ENCODE data around the gene AP4M1.

AP4M1 gene

GRCh38 chr7:100101016-100101862 is at the start of gene AP4M1, which contains the start of gene MCM7:
AP4M1 (plus strand) TSS chr7:100101643; CDS start chr7:100101715, 72 bp downstream.
MCM7 (minus strand) TSS chr7:100101397; CDS start chr7:100101294, 103 bp downstream.
- peak; percentile 97 for DNase-seq

- DNase-seq = no peak
Observed at GRCh38 chr7:100053215-100053614, 48.2 kb upstream of the AP4M1 start.

- no peak for DNase-seq
Observed at GRCh38 chr7:100057006-100057405, 44.4 kb upstream of the AP4M1 start.

- DNase-seq = no peak
Observed at GRCh38 chr7:100059251-100059739, 42.1 kb upstream of the AP4M1 start.

- DNase-seq = no peak
Observed at GRCh38 chr7:100061518-100062193, 39.8 kb upstream of the AP4M1 start.

- DNase-seq = no peak
Observed at GRCh38 chr7:100063376-100063775, 38.1 kb upstream of the AP4M1 start.

- DNase-seq = no peak
Observed at GRCh38 chr7:100064162-100064561, 37.3 kb upstream of the AP4M1 start.

- no peak for DNase-seq
Observed at GRCh38 chr7:100065452-100066186, 35.8 kb upstream of the AP4M1 start.

- no peak for DNase-seq
Observed at GRCh38 chr7:100066953-100067352, 34.5 kb upstream of the AP4M1 start.

GRCh38 chr7:100069991-100070390 is 31.5 kb upstream of the AP4M1 start:
- DNase-seq = no peak

- no peak for DNase-seq
Observed at GRCh38 chr7:100071018-100071723, 30.3 kb upstream of the AP4M1 start.

- DNase-seq = no peak
Observed at GRCh38 chr7:100072462-100072861, 29.0 kb upstream of the AP4M1 start.

- DNase-seq = no peak
Observed at GRCh38 chr7:100074841-100075240, 26.6 kb upstream of the AP4M1 start.

- DNase-seq = no peak
Observed at GRCh38 chr7:100075418-100075817, 26.0 kb upstream of the AP4M1 start.

- no peak for DNase-seq
Observed at GRCh38 chr7:100077205-100077604, 24.2 kb upstream of the AP4M1 start.

GRCh38 chr7:100079024-100079560 is 22.4 kb upstream of the AP4M1 start:
- DNase-seq = no peak

GRCh38 chr7:100080907-100081534 is 20.4 kb upstream of the AP4M1 start:
- DNase-seq = no peak

GRCh38 chr7:100081535-100082102 is 19.8 kb upstream of the AP4M1 start, which contains the start of gene ZNF3:
ZNF3 (minus strand) TSS chr7:100081723; CDS start chr7:100077357, 4,366 bp downstream.
- peak; percentile 92 for DNase-seq

GRCh38 chr7:100082978-100083377 is 18.5 kb upstream of the AP4M1 start:
- no peak for DNase-seq

GRCh38 chr7:100085515-100085914 is 15.9 kb upstream of the AP4M1 start:
- DNase-seq = no peak

GRCh38 chr7:100087055-100087750 is 14.2 kb upstream of the AP4M1 start:
- no peak for DNase-seq

All from GOT3 (cell line).